Gastroesophageal sphincter (tissue), 4 donors: ENCODE data around the gene PLCB4. TPM values are rescaled to one million over a fixed set of nuclear protein-coding genes. Genes with fewer than 3 reads are reported as not detected.

Experiments
- ATAC-seq: fragments of 150-250 bp; one replicate; pipeline ENCODE4 v1.9.1; 2016; ENCODE audit warnings: mild to moderate bottlenecking, moderate library complexity
- H3K27ac ChIP-seq, 4 donors: fragments of 200-600 bp; sonication (generic) in 3 of 4; 1 replicate in 3 of 4; 2 replicates in 1 of 4; pipeline ENCODE4 v1.5.1; 2016 to 2019
- H3K27me3 ChIP-seq: fragments of 200-600 bp; sonication (generic); one replicate; pipeline ENCODE4 v1.5.1; 2019
- H3K36me3 ChIP-seq, 2 donors: fragments of 200-600 bp; sonication (generic); one replicate each; pipeline ENCODE4 v1.5.1; 2019; ENCODE audit warnings: control low read depth in 1 of 2
- H3K4me1 ChIP-seq, 3 donors: fragments of 200-600 bp; sonication (generic); 1 replicate in 2 of 3; 2 replicates in 1 of 3; pipeline ENCODE4 v1.5.1; 2016 to 2019; ENCODE audit warnings: control low read depth in 2 of 3
- H3K4me3 ChIP-seq, 2 donors: fragments of 200-600 bp; sonication (generic); one replicate each; pipeline ENCODE4 v1.5.1; 2019; ENCODE audit warnings: mild to moderate bottlenecking in 1 of 2, moderate library complexity in 1 of 2
- H3K9me3 ChIP-seq, 3 donors: fragments of 200-600 bp; sonication (generic); one replicate each; pipeline ENCODE4 v1.5.1; 2017 to 2019; ENCODE audit warnings: control low read depth in 2 of 3
- EP300 ChIP-seq: sonication (generic); formaldehyde crosslinking; IDR thresholded peaks from one replicate; pipeline ENCODE4 v1.6.1; 2017; ENCODE audit warnings: antibody characterized with exemption, mild to moderate bottlenecking
- POLR2A ChIP-seq, 2 donors: fragments of 450-650 bp; IDR thresholded peaks; one replicate each; pipeline ENCODE4 v1.6.1; 2017; ENCODE audit warnings: antibody characterized with exemption in 2 of 2, mild to moderate bottlenecking in 2 of 2, moderate library complexity in 1 of 2
- POLR2AphosphoS5 ChIP-seq: sonication (generic); formaldehyde crosslinking; IDR thresholded peaks from one replicate; pipeline ENCODE4 v1.6.1; 2017; ENCODE audit warnings: antibody characterized with exemption
- WGBS, 2 donors: methylation state at CpG; one replicate each; pipeline ENCODE4 v1.1.5; 2018; ENCODE audit warnings: low coverage in 1 of 2; 5-methylcytosine and 5-hydroxymethylcytosine counted together
- total RNA-seq, 4 donors: library from RNA; depleted of rRNA; stranded (reverse); fragments of >200 nt; gene quantifications; one replicate each; pipeline ENCODE4 v1.1.0, GENCODE V29; 2016
- TF ChIP-seq, protein P1 (sequence below), 4 experiments: fragments of 200-600 bp in 2 of 4; fragments of 450-650 bp in 2 of 4; sonication (generic) in 1 of 4; IDR thresholded peaks; one replicate each; pipeline ENCODE4 v1.5.1; 2017 to 2019; ENCODE audit warnings: antibody characterized with exemption in 4 of 4, mild to moderate bottlenecking in 2 of 4, moderate library complexity in 2 of 4

The PLCB4 gene
- total RNA-seq, 4 donors from 2014 or later, result 21.9 to 109 (median 59.1) TPM

DNA sequence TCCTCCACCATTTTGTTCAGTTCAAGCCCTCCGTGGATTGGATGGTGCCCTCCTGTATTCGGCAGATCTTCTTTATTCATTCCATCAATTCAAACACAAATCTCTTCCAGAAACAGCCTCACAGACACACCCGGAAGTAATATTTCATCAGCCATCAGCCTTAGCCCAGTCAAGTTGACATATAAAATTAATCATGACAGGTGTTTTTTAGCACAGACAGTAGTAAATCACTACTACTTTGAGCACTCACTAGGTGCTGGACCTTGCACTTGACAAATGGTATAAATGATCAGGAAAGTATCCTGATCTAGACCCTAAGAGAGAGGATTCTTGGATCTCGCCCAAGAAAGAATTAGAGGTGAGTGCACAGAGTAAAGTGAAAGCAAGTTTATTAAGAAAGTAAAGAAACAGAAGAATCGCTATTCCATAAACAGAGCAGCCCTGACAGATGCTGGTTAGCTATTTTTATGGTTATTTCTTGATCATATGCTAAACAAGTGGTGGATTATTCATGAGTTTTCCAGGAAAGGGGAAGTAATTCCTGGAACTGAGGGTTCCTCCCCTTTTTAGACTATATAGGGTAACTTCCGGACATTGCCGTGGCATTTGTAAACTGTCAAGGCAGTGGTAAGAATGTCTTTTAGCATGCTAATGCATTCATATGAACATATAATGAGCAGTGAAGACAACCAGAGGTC is 250.9 kb downstream of the PLCB4 start:
- Histone ChIP-seq H3K9me3 (no peaks in the 10 kb centered on the region), H3K36me3 (no peaks in the 10 kb centered on the region), H3K27ac (peak overlapping the region in 2 of 4 donors; percentile 4 to 41), H3K27me3 (no peaks in the 10 kb centered on the region), H3K4me3 (peak overlapping the region in 1 of 2 donors; percentile 5), H3K4me1 (peaks cover 4 to 22% (median 4%) of the 10 kb centered on the region in 3 donors)
- peak; percentile 35 for ATAC-seq
- 42 to 54% methylated on average over 6 to 7 of the region's 7 CpGs for WGBS, 2 donors
- TF ChIP-seq, protein P1, sequence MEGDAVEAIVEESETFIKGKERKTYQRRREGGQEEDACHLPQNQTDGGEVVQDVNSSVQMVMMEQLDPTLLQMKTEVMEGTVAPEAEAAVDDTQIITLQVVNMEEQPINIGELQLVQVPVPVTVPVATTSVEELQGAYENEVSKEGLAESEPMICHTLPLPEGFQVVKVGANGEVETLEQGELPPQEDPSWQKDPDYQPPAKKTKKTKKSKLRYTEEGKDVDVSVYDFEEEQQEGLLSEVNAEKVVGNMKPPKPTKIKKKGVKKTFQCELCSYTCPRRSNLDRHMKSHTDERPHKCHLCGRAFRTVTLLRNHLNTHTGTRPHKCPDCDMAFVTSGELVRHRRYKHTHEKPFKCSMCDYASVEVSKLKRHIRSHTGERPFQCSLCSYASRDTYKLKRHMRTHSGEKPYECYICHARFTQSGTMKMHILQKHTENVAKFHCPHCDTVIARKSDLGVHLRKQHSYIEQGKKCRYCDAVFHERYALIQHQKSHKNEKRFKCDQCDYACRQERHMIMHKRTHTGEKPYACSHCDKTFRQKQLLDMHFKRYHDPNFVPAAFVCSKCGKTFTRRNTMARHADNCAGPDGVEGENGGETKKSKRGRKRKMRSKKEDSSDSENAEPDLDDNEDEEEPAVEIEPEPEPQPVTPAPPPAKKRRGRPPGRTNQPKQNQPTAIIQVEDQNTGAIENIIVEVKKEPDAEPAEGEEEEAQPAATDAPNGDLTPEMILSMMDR (IDR thresholded peaks at IDR 0.05), result no peak
- TF ChIP-seq POLR2AphosphoS5, result peak; percentile 62

- Histone ChIP-seq H3K9me3 (no peaks in the 10 kb centered on the region), H3K36me3 (no peaks in the 10 kb centered on the region), H3K4me3 (no peak overlapping the region), H3K27me3 (no peaks in the 10 kb centered on the region), H3K4me1 (peaks cover 4 to 22% (median 4%) of the 10 kb centered on the region in 3 donors), H3K27ac (no peak overlapping the region)
- 93% methylated on average over 2 of the region's 2 CpGs; no CpG with 5 or more reads in 1 of the 2 donors for WGBS, 2 donors
- no peak for TF ChIP-seq POLR2AphosphoS5
- no peak for TF ChIP-seq POLR2A (IDR thresholded peaks at IDR 0.05)
- TF ChIP-seq, protein P1 (IDR thresholded peaks at IDR 0.05), result no peak
- TF ChIP-seq EP300, result no peak
- ATAC-seq, result no peak
These were observed 252.1 kb downstream of the PLCB4 start for GRCh38 chr20:9321007-9321406.

GRCh38 chr20:9322661-9323060 is 253.8 kb downstream of the PLCB4 start:
- Histone ChIP-seq H3K4me1 (peaks cover 4 to 22% (median 4%) of the 10 kb centered on the region in 3 donors), H3K27ac (no peak overlapping the region), H3K4me3 (no peak overlapping the region), H3K36me3 (no peaks in the 10 kb centered on the region), H3K27me3 (no peaks in the 10 kb centered on the region), H3K9me3 (no peaks in the 10 kb centered on the region)
- TF ChIP-seq, protein P1 (IDR thresholded peaks at IDR 0.05), result no peak
- TF ChIP-seq POLR2AphosphoS5 (no peak), POLR2A (IDR thresholded peaks at IDR 0.05) (no peak), EP300 (no peak)
- 55 to 92% methylated on average over 1 of the region's 1 CpG for WGBS, 2 donors
- no peak for ATAC-seq

DNA sequence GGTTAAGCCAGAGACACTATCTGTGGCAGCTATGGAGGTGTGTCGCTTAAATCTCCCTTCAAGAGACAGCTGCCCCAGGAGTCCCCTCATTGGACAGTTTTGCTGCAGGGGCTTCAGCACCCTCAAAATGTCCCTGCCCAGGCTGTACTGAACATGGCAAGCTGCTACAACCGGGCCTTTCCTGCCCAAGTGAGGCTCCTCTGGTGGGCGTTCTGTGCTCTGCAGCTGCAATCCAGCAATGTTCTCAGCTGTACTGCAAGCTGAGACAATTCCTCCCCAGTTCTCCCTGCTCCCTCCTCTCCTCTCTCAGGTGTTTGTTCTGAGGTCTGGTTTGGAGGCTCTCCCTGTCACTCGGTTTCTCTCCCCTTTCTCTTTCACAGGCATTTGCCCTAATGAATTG is 254.7 kb downstream of the PLCB4 start:
- Histone ChIP-seq H3K36me3 (no peaks in the 10 kb centered on the region), H3K4me1 (peaks cover 4 to 22% (median 4%) of the 10 kb centered on the region in 3 donors), H3K27me3 (no peaks in the 10 kb centered on the region), H3K9me3 (no peaks in the 10 kb centered on the region), H3K4me3 (no peak overlapping the region), H3K27ac (no peak overlapping the region)
- ATAC-seq, result no peak
- TF ChIP-seq POLR2AphosphoS5 (no peak), POLR2A (IDR thresholded peaks at IDR 0.05) (no peak), EP300 (no peak)
- TF ChIP-seq, protein P1 (IDR thresholded peaks at IDR 0.05), result no peak
- WGBS, 2 donors, result 100% methylated on average over 1 of the region's 4 CpGs; no CpG with 5 or more reads in 1 of the 2 donors
